Suppressor macrophage treated with lipopolysaccharide for 4 hours (primary cell): ENCODE results near the gene CTNNA3.

Experiments
- DNase-seq: peaks from one replicate; pipeline ENCODE4 v3.0.0-alpha.2; 2020

The CTNNA3 gene

GRCh38 chr10:67664942-67665341 is 31.1 kb downstream of the CTNNA3 start:
- no peak for DNase-seq

- DNase-seq = no peak
These were observed 32.4 kb downstream of the CTNNA3 start for GRCh38 chr10:67663449-67664087.

GRCh38 chr10:67662415-67662814 is 33.6 kb downstream of the CTNNA3 start:
- no peak for DNase-seq

GRCh38 chr10:67659497-67659896 is 36.5 kb downstream of the CTNNA3 start:
- no peak for DNase-seq

- DNase-seq = no peak
These were observed 38.2 kb downstream of the CTNNA3 start for GRCh38 chr10:67657775-67658174.

GRCh38 chr10:67650558-67650957 is 45.4 kb downstream of the CTNNA3 start:
- DNase-seq = no peak

- no peak for DNase-seq
These were observed 47.3 kb downstream of the CTNNA3 start for GRCh38 chr10:67648613-67649229.

GRCh38 chr10:67630904-67631303 is 65.1 kb downstream of the CTNNA3 start:
- DNase-seq = no peak

- DNase-seq = no peak
These were observed 66.5 kb downstream of the CTNNA3 start for GRCh38 chr10:67629461-67629971.

- no peak for DNase-seq
These were observed 73.0 kb downstream of the CTNNA3 start for GRCh38 chr10:67622984-67623383.

- DNase-seq = no peak
These were observed 73.5 kb downstream of the CTNNA3 start for GRCh38 chr10:67622511-67622910.

- no peak for DNase-seq
These were observed 74.2 kb downstream of the CTNNA3 start for GRCh38 chr10:67621834-67622233.

- DNase-seq = no peak
These were observed 77.9 kb downstream of the CTNNA3 start for GRCh38 chr10:67618116-67618515.

GRCh38 chr10:67612577-67613537 is 83.1 kb downstream of the CTNNA3 start:
- DNase-seq = no peak

- no peak for DNase-seq
These were observed 83.8 kb downstream of the CTNNA3 start for GRCh38 chr10:67612176-67612575.

GRCh38 chr10:67609996-67610793 is 85.8 kb downstream of the CTNNA3 start:
- no peak for DNase-seq

GRCh38 chr10:67608001-67608400 is 88.0 kb downstream of the CTNNA3 start:
- DNase-seq = no peak

- no peak for DNase-seq
These were observed 88.5 kb downstream of the CTNNA3 start for GRCh38 chr10:67607472-67607871.

- DNase-seq = no peak
These were observed 89.4 kb downstream of the CTNNA3 start for GRCh38 chr10:67606572-67606971.

- DNase-seq = no peak
These were observed 92.3 kb downstream of the CTNNA3 start for GRCh38 chr10:67603701-67604100.

- no peak for DNase-seq
These were observed 92.9 kb downstream of the CTNNA3 start for GRCh38 chr10:67603086-67603485.

GRCh38 chr10:67602268-67602950 is 93.6 kb downstream of the CTNNA3 start:
- no peak for DNase-seq
